Measurements from ENCODE around the gene PARP15. TPM values are rescaled to one million over a fixed set of nuclear protein-coding genes. Genes with fewer than 3 reads are reported as not detected.
"Not testable (repeated sequence)": the region's sequence is repeated elsewhere in the genome, so short reads cannot be mapped to it uniquely, and the experiment has no call there.

The PARP15 gene
- under 1 TPM; 0.06 to 0.46 (median 0.30) TPM for polyA plus RNA-seq (ENCODE audit: insufficient read length in 4 of 4)

GRCh38 chr3:122577409-122578031 lies at the start of gene PARP15:
Gene PARP15, plus strand, starts transcription at chr3:122577650. Its CDS starts 18 bp downstream, at chr3:122577668.
- no peak for DNase-seq (ENCODE audit: low read depth in 4 of 4, low spot score in 2 of 4)

- no peak for DNase-seq (ENCODE audit: low read depth in 4 of 4, low spot score in 2 of 4)
Measured at GRCh38 chr3:122530164-122530563, 47.3 kb upstream of the PARP15 start.

- DNase-seq (ENCODE audit: low read depth in 4 of 4, low spot score in 2 of 4) = no peak
Measured at GRCh38 chr3:122533480-122533879, 44.0 kb upstream of the PARP15 start.

GRCh38 chr3:122533931-122534334 lies 43.5 kb upstream of the PARP15 start:
- DNase-seq (ENCODE audit: low read depth in 4 of 4, low spot score in 2 of 4) = no peak

- no peak for DNase-seq (ENCODE audit: low read depth in 4 of 4, low spot score in 2 of 4)
Measured at GRCh38 chr3:122535964-122536631, 41.4 kb upstream of the PARP15 start.

GRCh38 chr3:122536632-122537001 lies 40.8 kb upstream of the PARP15 start:
- DNase-seq (ENCODE audit: low read depth in 4 of 4, low spot score in 2 of 4) = no peak

GRCh38 chr3:122538956-122539490 lies 38.4 kb upstream of the PARP15 start:
- DNase-seq (ENCODE audit: low read depth in 4 of 4, low spot score in 2 of 4) = no peak

- DNase-seq (ENCODE audit: low read depth in 4 of 4, low spot score in 2 of 4) = no peak
Measured at GRCh38 chr3:122546151-122546550, 31.3 kb upstream of the PARP15 start.

GRCh38 chr3:122548076-122548475 lies 29.4 kb upstream of the PARP15 start:
- DNase-seq (ENCODE audit: low read depth in 4 of 4, low spot score in 2 of 4) = no peak

- DNase-seq (ENCODE audit: low read depth in 4 of 4, low spot score in 2 of 4) = no peak
Measured at GRCh38 chr3:122548619-122549018, 28.8 kb upstream of the PARP15 start.

- no peak for DNase-seq (ENCODE audit: low read depth in 4 of 4, low spot score in 2 of 4)
Measured at GRCh38 chr3:122553171-122553570, 24.3 kb upstream of the PARP15 start.

- DNase-seq (ENCODE audit: low read depth in 4 of 4, low spot score in 2 of 4) = no peak
Measured at GRCh38 chr3:122555275-122556071, 22.0 kb upstream of the PARP15 start.

GRCh38 chr3:122557356-122557755 lies 20.1 kb upstream of the PARP15 start:
- DNase-seq (ENCODE audit: low read depth in 4 of 4, low spot score in 2 of 4) = no peak

GRCh38 chr3:122558605-122559004 lies 18.8 kb upstream of the PARP15 start:
- no peak for DNase-seq (ENCODE audit: low read depth in 4 of 4, low spot score in 2 of 4)

- DNase-seq (ENCODE audit: low read depth in 4 of 4, low spot score in 2 of 4) = no peak
Measured at GRCh38 chr3:122559906-122560305, 17.5 kb upstream of the PARP15 start.

- peak in 1 of 4 donors; percentile 71 for DNase-seq (ENCODE audit: low read depth in 4 of 4, low spot score in 2 of 4)
Measured at GRCh38 chr3:122560680-122561079, 16.8 kb upstream of the PARP15 start.

GRCh38 chr3:122562923-122563716 lies 14.3 kb upstream of the PARP15 start:
- DNase-seq (ENCODE audit: low read depth in 4 of 4, low spot score in 2 of 4) = no peak

GRCh38 chr3:122563717-122564025 lies 13.8 kb upstream of the PARP15 start:
- DNase-seq (ENCODE audit: low read depth in 4 of 4, low spot score in 2 of 4) = no peak

- DNase-seq (ENCODE audit: low read depth in 4 of 4, low spot score in 2 of 4) = peak; percentile 55 to 65 (median 57)
Measured at GRCh38 chr3:122564155-122564912, 13.1 kb upstream of the PARP15 start, which contains the start of the genes DTX3L and PARP9. Gene DTX3L, plus strand, starts transcription at chr3:122564338. Its CDS starts 89 bp downstream, at chr3:122564427. Gene PARP9, minus strand, starts transcription at chr3:122564300. Its CDS starts 4,680 bp downstream, at chr3:122559620.

- DNase-seq (ENCODE audit: low read depth in 4 of 4, low spot score in 2 of 4) = not testable (repeated sequence)
Measured at GRCh38 chr3:122568131-122568530, 9.3 kb upstream of the PARP15 start.
